Measurements from ENCODE around the gene BHLHA15. TPM values are rescaled to one million over a fixed set of nuclear protein-coding genes. Genes with fewer than 3 reads are reported as not detected.

Gene BHLHA15
- polyA plus RNA-seq, 1 donor (not counting 4 experiments of a cell fraction or from before 2014, with no cell fraction given): not detected

DNA sequence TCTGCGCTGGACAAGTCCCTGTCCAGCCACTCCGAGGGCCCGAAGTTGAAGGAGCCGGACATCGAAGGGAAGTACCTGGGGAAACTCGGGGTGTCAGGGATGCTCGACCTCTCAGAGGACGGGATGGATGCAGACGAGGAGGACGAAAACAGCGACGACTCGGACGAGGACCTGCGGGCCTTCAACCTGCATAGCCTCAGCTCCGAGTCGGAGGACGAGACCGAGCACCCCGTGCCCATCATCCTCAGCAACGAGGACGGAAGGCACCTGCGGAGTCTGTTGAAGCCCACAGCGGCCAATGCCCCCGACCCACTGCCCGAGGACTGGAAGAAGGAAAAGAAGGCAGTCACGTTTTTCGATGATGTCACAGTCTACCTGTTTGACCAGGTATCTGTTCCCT, 17.1 kb upstream of the BHLHA15 start:
- no peaks in the 10 kb centered on the region for H3K27me3 ChIP-seq (ENCODE audit: control insufficient read depth, extremely low read depth, insufficient read depth, low read length)
- peaks cover 0 to 23% of the 10 kb centered on the region in 2 experiments for H3K36me3 ChIP-seq (ENCODE audit: control insufficient read depth in 2 of 2, extremely low read depth in 1 of 2, insufficient read depth in 2 of 2, low read length in 2 of 2)
- H2AFZ ChIP-seq (ENCODE audit: control insufficient read depth, low read length): no peak overlapping the region
- FAIRE-seq (no peak), DNase-seq (ENCODE audit: low read depth, low spot score) (no peak)
- H3K27ac ChIP-seq (ENCODE audit: control insufficient read depth, insufficient read depth, low read length): no peak overlapping the region
- peaks cover 2% of the 10 kb centered on the region for H4K20me1 ChIP-seq (ENCODE audit: control insufficient read depth, extremely low read depth, insufficient read depth, low read length)
- TF ChIP-seq, protein P1, sequence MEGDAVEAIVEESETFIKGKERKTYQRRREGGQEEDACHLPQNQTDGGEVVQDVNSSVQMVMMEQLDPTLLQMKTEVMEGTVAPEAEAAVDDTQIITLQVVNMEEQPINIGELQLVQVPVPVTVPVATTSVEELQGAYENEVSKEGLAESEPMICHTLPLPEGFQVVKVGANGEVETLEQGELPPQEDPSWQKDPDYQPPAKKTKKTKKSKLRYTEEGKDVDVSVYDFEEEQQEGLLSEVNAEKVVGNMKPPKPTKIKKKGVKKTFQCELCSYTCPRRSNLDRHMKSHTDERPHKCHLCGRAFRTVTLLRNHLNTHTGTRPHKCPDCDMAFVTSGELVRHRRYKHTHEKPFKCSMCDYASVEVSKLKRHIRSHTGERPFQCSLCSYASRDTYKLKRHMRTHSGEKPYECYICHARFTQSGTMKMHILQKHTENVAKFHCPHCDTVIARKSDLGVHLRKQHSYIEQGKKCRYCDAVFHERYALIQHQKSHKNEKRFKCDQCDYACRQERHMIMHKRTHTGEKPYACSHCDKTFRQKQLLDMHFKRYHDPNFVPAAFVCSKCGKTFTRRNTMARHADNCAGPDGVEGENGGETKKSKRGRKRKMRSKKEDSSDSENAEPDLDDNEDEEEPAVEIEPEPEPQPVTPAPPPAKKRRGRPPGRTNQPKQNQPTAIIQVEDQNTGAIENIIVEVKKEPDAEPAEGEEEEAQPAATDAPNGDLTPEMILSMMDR (optimal IDR thresholded peaks at IDR 0.05 in 1 of 3, IDR thresholded peaks at IDR 0.05 in 1 of 3, conservative IDR thresholded peaks at IDR 0.05 in 1 of 3; ENCODE audit: extremely low read depth in 1 of 3, insufficient read depth in 2 of 3, low read length in 3 of 3): no peak
- TF ChIP-seq EZH2 (IDR thresholded peaks at IDR 0.05; ENCODE audit: low read length): no peak
- H3K4me1 ChIP-seq (ENCODE audit: control insufficient read depth, extremely low read depth, insufficient read depth, low read length): no peaks in the 10 kb centered on the region
- H3K4me2 ChIP-seq (ENCODE audit: control insufficient read depth, extremely low read depth, insufficient read depth, low read depth, low read length): no peak overlapping the region
- no peaks in the 10 kb centered on the region for H3K9me1 ChIP-seq (ENCODE audit: control insufficient read depth, extremely low read depth, insufficient read depth, low read length)
- H3K9ac ChIP-seq (ENCODE audit: control insufficient read depth, extremely low read depth, insufficient read depth, low read length): no peak overlapping the region
- H3K4me3 ChIP-seq (ENCODE audit: control insufficient read depth in 2 of 3, extremely low read depth in 1 of 3, insufficient read depth in 2 of 3, low read depth in 1 of 3, low read length in 3 of 3): no peak overlapping the region
- no peaks in the 10 kb centered on the region for H3K9me3 ChIP-seq (ENCODE audit: control insufficient read depth, low read depth, low read length)
- dilution Hi-C loops (cut with MboI; ENCODE audit: extremely low pct_ligation_motif_present, low sequenced_read_pairs): no loop called here
- H3K79me2 ChIP-seq (ENCODE audit: control insufficient read depth, insufficient read depth, low read length): peaks cover 4% of the 10 kb centered on the region

DNA sequence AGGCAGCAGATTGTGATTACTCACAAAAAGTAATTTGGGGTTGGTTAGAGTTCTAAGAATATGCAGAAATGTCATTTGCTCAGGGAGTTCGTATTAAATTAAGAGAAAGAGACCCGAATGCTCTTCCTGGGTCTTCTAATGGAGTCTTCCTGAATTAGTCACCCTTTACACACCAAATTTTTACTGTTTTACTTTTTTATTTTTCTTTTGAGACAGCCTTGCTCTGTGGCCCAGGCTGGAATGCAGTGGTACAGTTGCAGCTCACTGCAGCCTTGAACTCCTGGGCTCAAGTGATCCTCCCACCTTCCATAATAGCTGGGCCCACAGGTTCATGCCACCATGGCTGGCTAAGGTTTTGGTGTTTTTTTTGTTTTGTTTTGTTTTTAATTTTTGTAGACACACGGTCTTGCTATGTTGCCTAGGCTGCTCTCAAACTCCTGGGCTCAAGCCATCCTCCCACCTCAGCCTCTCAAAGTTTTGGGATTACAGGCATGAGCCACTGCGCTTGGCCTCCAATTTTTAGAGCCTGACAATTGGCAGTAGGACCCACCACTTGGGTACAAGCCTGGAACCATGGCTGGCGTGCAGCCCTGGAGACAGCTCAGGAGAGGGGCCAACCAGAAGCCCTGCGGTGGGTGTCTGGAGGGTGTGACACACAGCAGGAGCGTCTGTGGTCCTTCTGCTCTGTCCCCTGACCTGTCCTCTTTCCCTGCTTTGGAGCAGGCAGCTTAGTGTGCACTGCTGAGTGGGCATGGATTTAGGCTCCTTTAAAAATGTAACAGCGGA, 16.4 kb upstream of the BHLHA15 start:
- DNase-seq (ENCODE audit: low read depth, low spot score): no peak
- Histone ChIP-seq H3K4me2 (ENCODE audit: control insufficient read depth, extremely low read depth, insufficient read depth, low read depth, low read length) (no peak overlapping the region), H3K9ac (ENCODE audit: control insufficient read depth, extremely low read depth, insufficient read depth, low read length) (no peak overlapping the region), H3K9me3 (ENCODE audit: control insufficient read depth, low read depth, low read length) (no peaks in the 10 kb centered on the region), H4K20me1 (ENCODE audit: control insufficient read depth, extremely low read depth, insufficient read depth, low read length) (peaks cover 2% of the 10 kb centered on the region), H3K4me1 (ENCODE audit: control insufficient read depth, extremely low read depth, insufficient read depth, low read length) (no peaks in the 10 kb centered on the region), H3K4me3 (ENCODE audit: control insufficient read depth in 2 of 3, extremely low read depth in 1 of 3, insufficient read depth in 2 of 3, low read depth in 1 of 3, low read length in 3 of 3) (no peak overlapping the region), H3K79me2 (ENCODE audit: control insufficient read depth, insufficient read depth, low read length) (peaks cover 4% of the 10 kb centered on the region), H3K27ac (ENCODE audit: control insufficient read depth, insufficient read depth, low read length) (no peak overlapping the region), H3K36me3 (ENCODE audit: control insufficient read depth in 2 of 2, extremely low read depth in 1 of 2, insufficient read depth in 2 of 2, low read length in 2 of 2) (peaks cover 0 to 20% of the 10 kb centered on the region in 2 experiments), H3K27me3 (ENCODE audit: control insufficient read depth, extremely low read depth, insufficient read depth, low read length) (no peaks in the 10 kb centered on the region), H3K9me1 (ENCODE audit: control insufficient read depth, extremely low read depth, insufficient read depth, low read length) (no peaks in the 10 kb centered on the region), H2AFZ (ENCODE audit: control insufficient read depth, low read length) (no peak overlapping the region)
- FAIRE-seq: no peak
- dilution Hi-C loops (cut with MboI; ENCODE audit: extremely low pct_ligation_motif_present, low sequenced_read_pairs): no loop called here
- TF ChIP-seq, protein P1 (optimal IDR thresholded peaks at IDR 0.05 in 1 of 3, IDR thresholded peaks at IDR 0.05 in 1 of 3, conservative IDR thresholded peaks at IDR 0.05 in 1 of 3; ENCODE audit: extremely low read depth in 1 of 3, insufficient read depth in 2 of 3, low read length in 3 of 3): no peak
- TF ChIP-seq EZH2 (IDR thresholded peaks at IDR 0.05; ENCODE audit: low read length): no peak
